HL-60 (cell line): ENCODE results near the gene UGGT1.

Experiments
- GABPA ChIP-seq: IDR thresholded peaks from 2 replicates; pipeline ENCODE4 v1.6.1; 2012; ENCODE audit warnings: low read depth
- TF ChIP-seq, protein P1 (sequence below): IDR thresholded peaks from 2 replicates; pipeline ENCODE4 v1.6.1; 2012; ENCODE audit warnings: low read depth; ENCODE audit not compliant: insufficient replicate concordance

DNA sequence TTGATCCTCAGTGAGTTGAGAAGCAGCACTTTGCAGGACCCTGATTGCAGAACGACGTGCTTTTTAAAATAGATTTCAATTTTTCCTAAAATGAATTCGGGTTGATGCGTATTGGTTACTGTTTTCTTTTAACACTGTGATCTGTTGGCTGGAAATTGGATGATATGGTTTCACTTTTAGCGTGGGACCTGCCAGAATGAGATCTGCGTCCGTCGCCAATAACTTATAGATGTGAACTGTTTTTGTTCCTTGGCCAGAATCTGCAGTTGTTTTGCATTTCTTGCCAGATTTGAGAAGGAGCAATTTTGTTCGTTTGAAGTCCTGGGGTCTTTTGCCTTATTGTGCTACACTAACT, 703 bp downstream of the UGGT1 start:
- TF ChIP-seq, protein P1, sequence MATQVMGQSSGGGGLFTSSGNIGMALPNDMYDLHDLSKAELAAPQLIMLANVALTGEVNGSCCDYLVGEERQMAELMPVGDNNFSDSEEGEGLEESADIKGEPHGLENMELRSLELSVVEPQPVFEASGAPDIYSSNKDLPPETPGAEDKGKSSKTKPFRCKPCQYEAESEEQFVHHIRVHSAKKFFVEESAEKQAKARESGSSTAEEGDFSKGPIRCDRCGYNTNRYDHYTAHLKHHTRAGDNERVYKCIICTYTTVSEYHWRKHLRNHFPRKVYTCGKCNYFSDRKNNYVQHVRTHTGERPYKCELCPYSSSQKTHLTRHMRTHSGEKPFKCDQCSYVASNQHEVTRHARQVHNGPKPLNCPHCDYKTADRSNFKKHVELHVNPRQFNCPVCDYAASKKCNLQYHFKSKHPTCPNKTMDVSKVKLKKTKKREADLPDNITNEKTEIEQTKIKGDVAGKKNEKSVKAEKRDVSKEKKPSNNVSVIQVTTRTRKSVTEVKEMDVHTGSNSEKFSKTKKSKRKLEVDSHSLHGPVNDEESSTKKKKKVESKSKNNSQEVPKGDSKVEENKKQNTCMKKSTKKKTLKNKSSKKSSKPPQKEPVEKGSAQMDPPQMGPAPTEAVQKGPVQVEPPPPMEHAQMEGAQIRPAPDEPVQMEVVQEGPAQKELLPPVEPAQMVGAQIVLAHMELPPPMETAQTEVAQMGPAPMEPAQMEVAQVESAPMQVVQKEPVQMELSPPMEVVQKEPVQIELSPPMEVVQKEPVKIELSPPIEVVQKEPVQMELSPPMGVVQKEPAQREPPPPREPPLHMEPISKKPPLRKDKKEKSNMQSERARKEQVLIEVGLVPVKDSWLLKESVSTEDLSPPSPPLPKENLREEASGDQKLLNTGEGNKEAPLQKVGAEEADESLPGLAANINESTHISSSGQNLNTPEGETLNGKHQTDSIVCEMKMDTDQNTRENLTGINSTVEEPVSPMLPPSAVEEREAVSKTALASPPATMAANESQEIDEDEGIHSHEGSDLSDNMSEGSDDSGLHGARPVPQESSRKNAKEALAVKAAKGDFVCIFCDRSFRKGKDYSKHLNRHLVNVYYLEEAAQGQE, result no peak
- TF ChIP-seq GABPA, result no peak
